SK-N-SH (cell line): ENCODE results near the gene TFPI. TPM values are rescaled to one million over a fixed set of nuclear protein-coding genes. Genes with fewer than 3 reads are reported as not detected.

Experiments used
- CTCF ChIA-PET: fragments of 300-600, 350-600 bp; formaldehyde crosslinking; extraction: SDS; loops from one replicate; lab custom pipeline; 2021; lab: Yijun Ruan, JAX
- POLR2A ChIA-PET: fragments of 350-600 bp; sonication (Branson Sonifier 250); formaldehyde crosslinking; extraction: SDS; loops from one replicate; lab custom pipeline; 2020; ENCODE audit warnings: antibody characterized with exemption, inconsistent platforms; lab: Yijun Ruan, JAX
- DNase-seq: peaks from one replicate; pipeline ENCODE4 v3.0.0; 2012
- H2AFZ ChIP-seq: fragments of 200-600 bp; sonication (generic); 2 replicates; pipeline ENCODE4 v1.8.1; 2016; ENCODE audit warnings: antibody characterized with exemption, mild to moderate bottlenecking, low read depth
- H3F3A ChIP-seq: fragments of 200-600 bp; sonication (generic); replicated peaks from 2 replicates; pipeline ENCODE3; 2016; ENCODE audit warnings: antibody characterized with exemption, mild to moderate bottlenecking; ENCODE audit not compliant: insufficient read depth
- H3K27ac ChIP-seq, 2 experiments: fragments of 200-500 bp in 1 of 2; fragments of 200-600 bp in 1 of 2; sonication (Bioruptor generic) in 1 of 2; sonication (generic), shearing (Covaris generic) in 1 of 2; 2 replicates each; pipeline versions ENCODE4 v1.5.1 to v1.6.1; 2014 to 2016; ENCODE audit warnings: low read depth in 2 of 2, inconsistent platforms in 1 of 2, low read length in 1 of 2, mild to moderate bottlenecking in 1 of 2, mixed read lengths in 1 of 2
- H3K27me3 ChIP-seq: fragments of 200-600 bp; sonication (generic), shearing (Covaris generic); 2 replicates; pipeline ENCODE4 v1.6.1; 2016; ENCODE audit warnings: mixed run types; ENCODE audit not compliant: insufficient read depth
- H3K36me3 ChIP-seq, 2 experiments: fragments of 200-500 bp in 1 of 2; fragments of 200-600 bp in 1 of 2; sonication (Bioruptor generic) in 1 of 2; sonication (generic) in 1 of 2; replicated peaks in 1 of 2; 2 replicates each; pipeline versions ENCODE3 to v1.5.1; 2014 to 2016; ENCODE audit warnings: low read length in 1 of 2, mild to moderate bottlenecking in 1 of 2; ENCODE audit not compliant: insufficient read depth in 2 of 2, control insufficient read depth in 1 of 2
- H3K4me1 ChIP-seq, 2 experiments: fragments of 200-500 bp in 1 of 2; fragments of 200-600 bp in 1 of 2; sonication (Bioruptor generic) in 1 of 2; sonication (generic), shearing (Covaris generic) in 1 of 2; 2 replicates each; pipeline versions ENCODE4 v1.5.1 to v1.6.1; 2014 to 2016; ENCODE audit warnings: low read depth in 1 of 2, low read length in 1 of 2, mixed run types in 1 of 2; ENCODE audit not compliant: insufficient read depth in 2 of 2, control insufficient read depth in 1 of 2
- H3K4me2 ChIP-seq: fragments of 200-600 bp; sonication (generic), shearing (Covaris generic); 2 replicates; pipeline ENCODE4 v1.6.1; 2017; ENCODE audit warnings: mixed run types
- H3K4me3 ChIP-seq, 2 experiments: fragments of 200-500 bp in 1 of 2; fragments of 200-600 bp in 1 of 2; sonication (Bioruptor generic) in 1 of 2; sonication (generic), shearing (Covaris generic) in 1 of 2; 2 replicates each; pipeline versions ENCODE4 v1.5.1 to v1.8.1; 2014 to 2016; ENCODE audit warnings: low read depth in 2 of 2, inconsistent platforms in 1 of 2, low read length in 1 of 2, mild to moderate bottlenecking in 1 of 2, mixed read lengths in 1 of 2, moderate library complexity in 1 of 2
- H3K79me2 ChIP-seq: fragments of 200-600 bp; sonication (generic); 2 replicates; pipeline ENCODE4 v1.8.1; 2017; ENCODE audit warnings: mild to moderate bottlenecking; ENCODE audit not compliant: insufficient read depth
- H3K9ac ChIP-seq: fragments of 200-600 bp; sonication (generic); 2 replicates; pipeline ENCODE4 v1.6.1; 2017; ENCODE audit warnings: mixed run types
- H3K9me2 ChIP-seq: fragments of 200-600 bp; sonication (generic); 2 replicates; pipeline ENCODE4 v1.6.1; 2017; ENCODE audit warnings: mixed run types
- H3K9me3 ChIP-seq: fragments of 200-600 bp; sonication (generic); 2 replicates; pipeline ENCODE4 v1.6.1; 2017; ENCODE audit warnings: mixed run types, mild to moderate bottlenecking, moderate library complexity
- H4K20me1 ChIP-seq: fragments of 200-600 bp; sonication (generic); 2 replicates; pipeline ENCODE4 v1.6.1; 2017; ENCODE audit warnings: mild to moderate bottlenecking, mixed run types; ENCODE audit not compliant: insufficient read depth
- EZH2phosphoT487 ChIP-seq: fragments of 200-600 bp; sonication (generic); IDR thresholded peaks from 2 replicates; pipeline ENCODE4 v1.6.1; 2017; ENCODE audit warnings: low read depth, mixed run types, mild to moderate bottlenecking, antibody characterized with exemption, moderate library complexity, borderline replicate concordance
- FOSL2 ChIP-seq: IDR thresholded peaks from 2 replicates; pipeline ENCODE4 v1.4.0; 2012; ENCODE audit warnings: low read depth, mild to moderate bottlenecking, moderate library complexity, borderline replicate concordance
- FOXM1 ChIP-seq: IDR thresholded peaks from 2 replicates; pipeline ENCODE4 v1.4.0; 2012; ENCODE audit warnings: low read depth, mild to moderate bottlenecking
- GATA2 ChIP-seq: sonication (generic); formaldehyde crosslinking; IDR thresholded peaks from 2 replicates; pipeline ENCODE4 v1.5.0; 2020; ENCODE audit warnings: mild to moderate bottlenecking, missing genetic modification reagents
- IRF3 ChIP-seq: fragments of 150-350 bp; IDR thresholded peaks from 2 replicates; pipeline ENCODE4 v1.6.1; 2016; ENCODE audit warnings: mild to moderate bottlenecking, low read depth, low read length
- MEF2A ChIP-seq: IDR thresholded peaks from 2 replicates; pipeline ENCODE4 v1.4.0; 2012; ENCODE audit warnings: low read depth, borderline replicate concordance
- NFIC ChIP-seq: IDR thresholded peaks from 2 replicates; pipeline ENCODE4 v1.4.0; 2012; ENCODE audit warnings: borderline replicate concordance
- NRF1 ChIP-seq: IDR thresholded peaks from 2 replicates; pipeline ENCODE4 v1.6.1; 2012; ENCODE audit warnings: low read depth, mild to moderate bottlenecking, low read length
- POLR2AphosphoS5 ChIP-seq: IDR thresholded peaks from 2 replicates; pipeline ENCODE4 v1.6.1; 2012; ENCODE audit warnings: low read depth, low read length
- RFX5 ChIP-seq: IDR thresholded peaks from 2 replicates; pipeline ENCODE4 v1.6.1; 2012; ENCODE audit warnings: mild to moderate bottlenecking, improper control_type of control experiment, low read length
- SMC3 ChIP-seq: IDR thresholded peaks from 2 replicates; pipeline ENCODE4 v1.6.1; 2012; ENCODE audit warnings: low read depth, low read length, improper control_type of control experiment
- TAF1 ChIP-seq: IDR thresholded peaks from 2 replicates; pipeline ENCODE4 v1.6.1; 2012; ENCODE audit warnings: low read depth, mild to moderate bottlenecking, low read length, moderate library complexity, borderline replicate concordance
- USF1 ChIP-seq: IDR thresholded peaks from 2 replicates; pipeline ENCODE4 v1.4.0; 2012; ENCODE audit warnings: low read depth, borderline replicate concordance
- USF2 ChIP-seq: fragments of 150-350 bp; IDR thresholded peaks from 2 replicates; pipeline ENCODE4 v1.6.1; 2017; ENCODE audit warnings: antibody characterized with exemption, low read length, low read depth, borderline replicate concordance
- WGBS: methylation state at CpG from one replicate; pipeline ENCODE4 v1.1.6; 2017; ENCODE audit warnings: low lambda C conversion rate; 5-methylcytosine and 5-hydroxymethylcytosine counted together
- polyA plus RNA-seq, 3 experiments: library from polyadenylated mRNA; depleted of rRNA; stranded (reverse); fragments of >200 nt; gene quantifications; 2 replicates each; pipeline ENCODE4 v1.2.3, GENCODE V29; 2012
- TF ChIP-seq, protein P1 (sequence below): IDR thresholded peaks from 2 replicates; pipeline ENCODE4 v1.4.0; 2012; ENCODE audit warnings: low read depth
- TF ChIP-seq, protein P2 (sequence below): IDR thresholded peaks from 2 replicates; pipeline ENCODE4; 2012
- TF ChIP-seq, protein P3 (sequence below): IDR thresholded peaks from 2 replicates; pipeline ENCODE4 v1.4.0; 2012; ENCODE audit warnings: low read depth, borderline replicate concordance

TFPI gene
- polyA plus RNA-seq, 1 of the 3 experiments (the other 2 are of a cell fraction) = 2.1 TPM

DNA sequence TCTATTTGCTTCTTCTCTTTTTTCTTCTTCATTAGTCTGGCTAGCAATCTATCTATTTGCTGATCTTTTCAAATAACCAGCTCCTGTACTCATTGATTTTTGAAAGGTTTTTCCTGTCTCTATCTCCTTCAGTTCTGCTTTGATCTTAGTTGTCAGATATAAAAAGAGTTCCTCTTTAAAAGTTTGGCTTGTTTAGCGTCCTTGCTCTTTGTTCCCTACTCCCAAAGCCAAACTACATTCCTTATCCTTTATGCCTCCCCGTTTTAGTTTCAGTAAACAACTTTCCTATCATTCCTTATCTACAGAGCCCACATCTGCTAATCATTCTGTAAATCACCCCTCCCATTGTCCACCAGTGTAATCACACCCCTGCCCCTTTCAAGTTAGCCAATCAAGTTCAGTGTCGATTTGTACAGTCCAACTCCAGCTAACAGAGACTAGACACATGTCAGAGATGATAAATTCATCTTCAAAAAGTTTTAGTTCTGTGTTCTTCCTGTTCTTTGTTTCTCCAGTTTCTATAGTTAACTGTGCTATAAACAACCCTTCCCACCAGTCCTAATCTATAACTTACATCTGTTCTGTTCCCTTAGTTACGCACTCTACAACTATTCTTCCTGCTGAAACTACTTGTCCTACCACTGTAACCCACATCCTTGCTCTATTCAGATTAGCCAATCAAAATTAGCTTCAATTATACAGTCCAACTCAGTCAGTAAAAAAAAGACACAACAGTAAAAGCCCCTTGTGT lies 44.4 kb downstream of the TFPI start:
- H2AFZ ChIP-seq = no peak overlapping the region
- H3K27me3 ChIP-seq = no peaks in the 10 kb centered on the region
- WGBS = 77% methylated on average over 4 of the region's 4 CpGs
- H3K27ac ChIP-seq = no peak overlapping the region
- no peaks in the 10 kb centered on the region for H4K20me1 ChIP-seq
- no peak overlapping the region for H3K4me3 ChIP-seq
- H3K36me3 ChIP-seq = no peaks in the 10 kb centered on the region
- no peaks in the 10 kb centered on the region for H3K9me2 ChIP-seq
- TF ChIP-seq USF2 = no peak
- no peak for TF ChIP-seq FOSL2
- TF ChIP-seq GATA2 = no peak
- TF ChIP-seq, protein P1, sequence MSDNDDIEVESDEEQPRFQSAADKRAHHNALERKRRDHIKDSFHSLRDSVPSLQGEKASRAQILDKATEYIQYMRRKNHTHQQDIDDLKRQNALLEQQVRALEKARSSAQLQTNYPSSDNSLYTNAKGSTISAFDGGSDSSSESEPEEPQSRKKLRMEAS = no peak
- TF ChIP-seq NFIC = no peak
- no peak for TF ChIP-seq MEF2A
- no peak for TF ChIP-seq IRF3
- TF ChIP-seq EZH2phosphoT487 = no peak
- no peak for TF ChIP-seq NRF1
- no peak for TF ChIP-seq FOXM1
- TF ChIP-seq SMC3 = no peak
- TF ChIP-seq POLR2AphosphoS5 = no peak
- TF ChIP-seq USF1 = no peak
- no peak for TF ChIP-seq TAF1
- no peak for TF ChIP-seq RFX5
- TF ChIP-seq, protein P2, sequence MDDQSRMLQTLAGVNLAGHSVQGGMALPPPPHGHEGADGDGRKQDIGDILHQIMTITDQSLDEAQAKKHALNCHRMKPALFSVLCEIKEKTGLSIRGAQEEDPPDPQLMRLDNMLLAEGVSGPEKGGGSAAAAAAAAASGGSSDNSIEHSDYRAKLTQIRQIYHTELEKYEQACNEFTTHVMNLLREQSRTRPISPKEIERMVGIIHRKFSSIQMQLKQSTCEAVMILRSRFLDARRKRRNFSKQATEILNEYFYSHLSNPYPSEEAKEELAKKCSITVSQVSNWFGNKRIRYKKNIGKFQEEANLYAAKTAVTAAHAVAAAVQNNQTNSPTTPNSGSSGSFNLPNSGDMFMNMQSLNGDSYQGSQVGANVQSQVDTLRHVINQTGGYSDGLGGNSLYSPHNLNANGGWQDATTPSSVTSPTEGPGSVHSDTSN = no peak
- TF ChIP-seq, protein P3, sequence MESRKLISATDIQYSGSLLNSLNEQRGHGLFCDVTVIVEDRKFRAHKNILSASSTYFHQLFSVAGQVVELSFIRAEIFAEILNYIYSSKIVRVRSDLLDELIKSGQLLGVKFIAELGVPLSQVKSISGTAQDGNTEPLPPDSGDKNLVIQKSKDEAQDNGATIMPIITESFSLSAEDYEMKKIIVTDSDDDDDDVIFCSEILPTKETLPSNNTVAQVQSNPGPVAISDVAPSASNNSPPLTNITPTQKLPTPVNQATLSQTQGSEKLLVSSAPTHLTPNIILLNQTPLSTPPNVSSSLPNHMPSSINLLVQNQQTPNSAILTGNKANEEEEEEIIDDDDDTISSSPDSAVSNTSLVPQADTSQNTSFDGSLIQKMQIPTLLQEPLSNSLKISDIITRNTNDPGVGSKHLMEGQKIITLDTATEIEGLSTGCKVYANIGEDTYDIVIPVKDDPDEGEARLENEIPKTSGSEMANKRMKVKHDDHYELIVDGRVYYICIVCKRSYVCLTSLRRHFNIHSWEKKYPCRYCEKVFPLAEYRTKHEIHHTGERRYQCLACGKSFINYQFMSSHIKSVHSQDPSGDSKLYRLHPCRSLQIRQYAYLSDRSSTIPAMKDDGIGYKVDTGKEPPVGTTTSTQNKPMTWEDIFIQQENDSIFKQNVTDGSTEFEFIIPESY = no peak
- H3K4me2 ChIP-seq = no peak overlapping the region
- H3K79me2 ChIP-seq = no peaks in the 10 kb centered on the region
- ChIA-PET POLR2A (no interaction called here), CTCF (interaction anchor here (1.3 to 3.3 kb wide), 2 partner anchors 10 to 71 kb away, joined by 4 to 10 read pairs; no protein-coding TSS in a partner anchor)
- H3K9ac ChIP-seq = no peak overlapping the region
- H3F3A ChIP-seq = peaks cover 3% of the 10 kb centered on the region
- no peaks in the 10 kb centered on the region; a peak in 1 of 4 replicates for H3K4me1 ChIP-seq
- no peaks in the 10 kb centered on the region for H3K9me3 ChIP-seq
- DNase-seq = no peak
